Measurements from ENCODE around the gene NRBP1. TPM values are rescaled to one million over a fixed set of nuclear protein-coding genes. Genes with fewer than 3 reads are reported as not detected.

The NRBP1 gene
- total RNA-seq, 2 donors from 2014 or later, result 141 to 153 TPM

DNA sequence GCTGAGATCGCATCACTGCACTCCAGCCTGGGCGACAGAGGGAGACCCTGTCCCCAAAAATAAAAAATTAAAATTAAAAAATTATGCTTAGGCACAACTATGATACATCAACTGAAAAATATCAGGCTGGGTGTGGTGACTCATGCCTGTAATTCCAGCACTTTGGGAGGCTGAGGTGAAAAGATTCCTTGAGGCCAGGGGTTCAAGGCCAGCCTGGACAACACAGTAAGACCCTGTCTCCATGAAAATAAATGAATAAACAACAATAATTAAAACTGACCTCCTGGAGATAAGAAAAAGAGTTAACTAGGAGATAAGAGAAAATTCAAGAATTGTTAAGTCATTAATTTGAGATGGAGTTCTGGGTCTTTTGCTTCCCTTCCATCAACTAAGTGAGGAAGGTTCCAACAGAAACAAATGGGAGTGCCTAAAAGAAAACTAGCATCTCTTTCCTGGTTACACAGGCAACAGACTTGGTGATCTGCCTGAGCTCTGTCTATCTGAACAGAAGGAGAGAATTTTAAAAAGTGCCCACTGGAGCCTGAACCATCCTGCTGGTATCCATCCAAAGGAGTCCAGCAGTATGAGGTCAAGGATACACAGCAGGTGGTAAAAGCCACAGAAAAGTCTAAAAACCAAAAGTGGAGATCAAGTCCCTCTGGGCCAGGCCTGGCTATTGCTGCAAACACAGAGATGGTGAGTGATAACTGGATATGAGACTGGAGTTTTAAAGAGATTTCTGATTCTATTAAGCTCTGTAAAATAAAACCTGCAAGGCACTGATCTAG is 27.9 kb upstream of the NRBP1 start:
- TF ChIP-seq CTCF (conservative IDR thresholded peaks at IDR 0.05), result no peak
- Histone ChIP-seq H3K9ac (ENCODE audit: extremely low read depth, low read length, poor library complexity, severe bottlenecking) (no peak overlapping the region), H3K27me3 (ENCODE audit: control insufficient read depth, insufficient read depth, low read length, poor library complexity, severe bottlenecking) (no peaks in the 10 kb centered on the region), H3K36me3 (ENCODE audit: control insufficient read depth, insufficient read depth, low read length) (peaks cover 41% of the 10 kb centered on the region), H3K4me1 (ENCODE audit: control insufficient read depth, insufficient read depth, low read length) (no peaks in the 10 kb centered on the region), H3K27ac (ENCODE audit: low read depth, low read length) (no peak overlapping the region), H3K4me3 (ENCODE audit: low read length) (no peak overlapping the region), H3K9me3 (ENCODE audit: control insufficient read depth, low read length) (no peaks in the 10 kb centered on the region)
- no peaks in the 10 kb centered on the region for H3K27me3 Mint-ChIP-seq (ENCODE audit: insufficient read depth)
- WGBS, 2 experiments (ENCODE audit: insufficient coverage in 1 of 2, insufficient read length in 1 of 2), result 92 to 94% methylated on average over 2 of the region's 2 CpGs
- no peak overlapping the region for H3K27ac Mint-ChIP-seq
- no peak for DNase-seq
- peaks cover 3% of the 10 kb centered on the region for H3K4me1 Mint-ChIP-seq
- H3K4me3 Mint-ChIP-seq, result no peak overlapping the region
- H3K36me3 Mint-ChIP-seq (ENCODE audit: low read depth), result peaks cover 25% of the 10 kb centered on the region
- H3K9me3 Mint-ChIP-seq, result no peaks in the 10 kb centered on the region

DNA sequence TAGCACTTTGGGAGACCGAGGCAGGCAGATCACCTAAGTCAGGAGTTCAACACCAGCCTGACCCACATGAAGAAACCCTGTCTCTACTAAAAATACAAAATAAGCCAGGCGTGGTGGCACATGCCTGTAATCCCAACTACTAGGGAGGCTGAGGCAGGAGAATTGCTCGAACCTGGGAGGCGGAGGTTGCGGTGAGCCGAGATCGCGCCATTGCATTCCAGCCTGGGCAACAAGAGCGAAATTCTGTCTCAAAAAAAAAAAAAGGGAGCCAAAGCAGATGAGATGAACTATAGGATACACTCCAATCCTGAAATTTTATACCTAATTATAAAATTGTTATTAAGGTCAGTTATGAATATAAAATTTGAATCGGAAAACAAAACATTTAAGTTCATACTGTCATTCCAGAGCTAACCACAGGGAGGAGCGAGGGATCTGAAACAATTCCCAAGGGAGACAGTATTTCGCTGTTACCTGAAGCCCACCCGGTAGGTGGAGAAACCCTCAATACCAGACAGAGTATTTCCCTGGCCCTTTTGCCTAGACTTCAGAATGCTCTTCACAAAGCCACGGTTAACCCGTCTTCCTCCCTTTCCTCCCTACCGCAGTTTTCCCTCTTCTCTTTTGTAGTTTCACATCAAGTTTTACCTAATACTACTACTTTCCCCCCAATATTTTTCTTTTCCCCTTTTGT is 20.5 kb upstream of the NRBP1 start:
- DNase-seq, result peak; percentile 80
- H3K27me3 Mint-ChIP-seq (ENCODE audit: insufficient read depth), result peaks cover under 1% of the 10 kb centered on the region
- peak overlapping the region; percentile 80 for H3K9ac ChIP-seq (ENCODE audit: extremely low read depth, low read length, poor library complexity, severe bottlenecking)
- H3K9me3 Mint-ChIP-seq, result peaks cover 7% of the 10 kb centered on the region
- peak overlapping the region; percentile 94 for H3K4me3 ChIP-seq (ENCODE audit: low read length)
- TF ChIP-seq CTCF (conservative IDR thresholded peaks at IDR 0.05), result peak; percentile 83
- peaks cover 12% of the 10 kb centered on the region for H3K4me1 Mint-ChIP-seq
- H3K27me3 ChIP-seq (ENCODE audit: control insufficient read depth, insufficient read depth, low read length, poor library complexity, severe bottlenecking), result peaks cover 9% of the 10 kb centered on the region
- H3K27ac ChIP-seq (ENCODE audit: low read depth, low read length), result no peak overlapping the region
- H3K27ac Mint-ChIP-seq, result peak overlapping the region; percentile 83
- H3K4me3 Mint-ChIP-seq, result peak overlapping the region; percentile 78
- H3K4me1 ChIP-seq (ENCODE audit: control insufficient read depth, insufficient read depth, low read length), result no peaks in the 10 kb centered on the region
- WGBS, 2 experiments (ENCODE audit: insufficient coverage in 1 of 2, insufficient read length in 1 of 2), result 44 to 53% methylated on average over 10 to 15 of the region's 16 CpGs
- H3K9me3 ChIP-seq (ENCODE audit: control insufficient read depth, low read length), result no peaks in the 10 kb centered on the region
- peaks cover 26% of the 10 kb centered on the region for H3K36me3 Mint-ChIP-seq (ENCODE audit: low read depth)
- H3K36me3 ChIP-seq (ENCODE audit: control insufficient read depth, insufficient read depth, low read length), result peaks cover 21% of the 10 kb centered on the region

- H3K27ac Mint-ChIP-seq, result peak overlapping the region; percentile 83
- H3K27me3 Mint-ChIP-seq (ENCODE audit: insufficient read depth), result peaks cover 1% of the 10 kb centered on the region
- no peak for DNase-seq
- no peak for TF ChIP-seq CTCF (conservative IDR thresholded peaks at IDR 0.05)
- Histone ChIP-seq H3K4me1 (ENCODE audit: control insufficient read depth, insufficient read depth, low read length) (no peaks in the 10 kb centered on the region), H3K9me3 (ENCODE audit: control insufficient read depth, low read length) (no peaks in the 10 kb centered on the region), H3K27me3 (ENCODE audit: control insufficient read depth, insufficient read depth, low read length, poor library complexity, severe bottlenecking) (peaks cover 9% of the 10 kb centered on the region), H3K4me3 (ENCODE audit: low read length) (peak overlapping the region; percentile 94), H3K9ac (ENCODE audit: extremely low read depth, low read length, poor library complexity, severe bottlenecking) (peak overlapping the region; percentile 80), H3K27ac (ENCODE audit: low read depth, low read length) (peak overlapping the region; percentile 84), H3K36me3 (ENCODE audit: control insufficient read depth, insufficient read depth, low read length) (peaks cover 14% of the 10 kb centered on the region)
- peaks cover 12% of the 10 kb centered on the region for H3K4me1 Mint-ChIP-seq
- peaks cover 23% of the 10 kb centered on the region for H3K36me3 Mint-ChIP-seq (ENCODE audit: low read depth)
- 0% methylated on average over 15 to 33 of the region's 33 CpGs for WGBS, 2 experiments (ENCODE audit: insufficient coverage in 1 of 2, insufficient read length in 1 of 2)
- peaks cover 7% of the 10 kb centered on the region for H3K9me3 Mint-ChIP-seq
- H3K4me3 Mint-ChIP-seq, result peak overlapping the region; percentile 78
Observed at GRCh38 chr2:27408601-27409320, 19.7 kb upstream of the NRBP1 start.
